Body of pancreas (tissue), 4 donors: ENCODE data around the gene IL1RAPL1.

Experiments used
- CTCF ChIP-seq, 7 experiments: fragments of 450-650 bp in 4 of 7; fragments of 200-600 bp in 3 of 7; sonication (generic) in 3 of 7; IDR thresholded peaks; one replicate each; pipeline ENCODE4 v1.5.1; 2016 to 2019; ENCODE audit warnings: antibody characterized with exemption in 7 of 7
- POLR2A ChIP-seq, 3 donors: fragments of 450-650 bp; IDR thresholded peaks; one replicate each; pipeline ENCODE4 v1.6.1; 2016; ENCODE audit warnings: antibody characterized with exemption in 3 of 3, mild to moderate bottlenecking in 2 of 3

GRCh38 chrX:28969126-28969525 is 381.9 kb downstream of the IL1RAPL1 start:
- TF ChIP-seq POLR2A (IDR thresholded peaks at IDR 0.05) (no peak), CTCF (IDR thresholded peaks at IDR 0.05) (no peak)
